HG02763 (cell line): ENCODE measurements around the gene SHTN1.

Source experiments
- ATAC-seq: cut with Tn5 transposase; IDR thresholded peaks from one replicate; pipeline ENCODE4 v1.9.1; 2021; ENCODE audit warnings: mild to moderate bottlenecking, moderate library complexity; ENCODE audit not compliant: unreplicated experiment

SHTN1 gene

GRCh38 chr10:116877391-116877790 lies 127.6 kb downstream of the SHTN1 start:
- ATAC-seq, result no peak

DNA sequence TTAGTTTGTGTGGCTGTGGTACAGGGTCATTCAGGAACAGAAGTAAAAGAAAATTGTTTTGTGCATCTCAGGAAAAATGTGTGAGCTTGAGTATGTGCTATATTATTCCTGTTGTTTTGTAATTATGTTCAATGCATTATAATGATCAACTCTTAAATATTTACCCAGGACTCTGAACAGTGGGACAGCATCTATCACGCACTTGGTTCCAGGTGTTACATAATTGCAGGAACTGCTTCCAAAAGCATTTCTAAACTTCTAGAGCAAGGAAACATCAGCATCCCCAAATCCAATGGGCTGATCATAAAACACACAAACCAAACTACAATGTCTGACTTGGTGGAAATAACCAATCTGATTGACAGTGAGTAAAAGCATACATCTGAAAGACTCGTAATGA lies 129.1 kb downstream of the SHTN1 start:
- no peak for ATAC-seq

DNA sequence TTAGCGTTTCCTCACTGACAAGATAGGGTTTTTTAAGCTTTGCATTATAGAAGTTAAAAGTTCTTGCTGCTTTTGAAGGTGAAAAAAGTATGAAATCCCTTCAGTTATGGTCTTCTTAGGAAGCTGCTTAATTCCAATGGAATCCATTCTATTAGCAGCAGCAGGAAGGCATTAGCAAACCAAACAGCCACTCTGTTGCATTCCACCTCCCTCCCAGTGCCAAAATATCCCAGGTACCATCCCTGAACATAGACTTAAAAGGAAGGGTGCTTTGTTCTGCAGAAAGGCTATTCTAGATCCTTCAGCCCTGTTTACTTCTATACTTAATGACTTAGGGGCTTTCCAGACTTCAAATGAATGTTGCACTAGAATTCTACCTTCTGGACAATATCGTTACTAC lies 131.9 kb downstream of the SHTN1 start:
- no peak for ATAC-seq

GRCh38 chr10:116870949-116871348 lies 134.0 kb downstream of the SHTN1 start:
- no peak for ATAC-seq

DNA sequence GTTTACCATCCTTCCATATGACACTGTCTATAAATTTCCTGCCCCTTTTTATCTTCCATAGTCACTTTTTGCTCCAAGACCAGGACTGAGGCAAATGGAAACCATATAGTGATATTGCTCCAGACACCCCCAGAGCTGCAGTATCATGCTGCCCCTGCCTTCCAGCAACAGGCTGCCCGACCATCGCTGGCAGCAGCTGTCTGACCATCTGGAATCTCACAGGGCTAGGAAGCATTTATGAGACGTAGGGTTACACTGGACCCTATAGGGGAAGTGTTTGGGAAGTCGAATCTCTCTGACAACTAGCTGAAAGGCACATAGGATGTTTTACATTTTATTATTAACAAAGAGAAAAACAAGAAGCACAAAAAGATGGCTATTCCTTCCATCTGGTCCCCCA lies 136.3 kb downstream of the SHTN1 start:
- ATAC-seq, result no peak

DNA sequence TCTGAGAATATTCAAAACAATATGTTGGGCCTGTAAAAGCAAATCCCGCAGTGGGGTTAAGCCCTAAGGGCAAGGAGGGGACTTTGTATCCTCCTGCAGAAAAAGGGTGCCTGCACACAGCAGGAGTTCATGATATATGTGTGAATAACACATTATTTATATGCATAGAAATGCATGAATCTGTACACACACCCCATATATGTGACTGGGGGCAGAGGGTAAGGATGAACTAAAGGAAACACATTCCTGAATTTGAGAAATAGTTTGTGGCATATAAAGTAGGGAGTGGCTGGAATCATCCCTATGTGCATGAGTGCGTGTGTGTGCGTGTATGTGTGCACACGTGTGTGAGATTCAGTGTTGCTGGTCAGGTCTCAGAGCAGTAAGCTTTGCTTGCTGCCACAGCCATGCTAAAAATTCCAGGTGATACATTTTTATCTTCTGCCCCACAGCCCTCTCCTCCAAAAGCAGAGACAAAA lies 136.8 kb downstream of the SHTN1 start:
- no peak for ATAC-seq

DNA sequence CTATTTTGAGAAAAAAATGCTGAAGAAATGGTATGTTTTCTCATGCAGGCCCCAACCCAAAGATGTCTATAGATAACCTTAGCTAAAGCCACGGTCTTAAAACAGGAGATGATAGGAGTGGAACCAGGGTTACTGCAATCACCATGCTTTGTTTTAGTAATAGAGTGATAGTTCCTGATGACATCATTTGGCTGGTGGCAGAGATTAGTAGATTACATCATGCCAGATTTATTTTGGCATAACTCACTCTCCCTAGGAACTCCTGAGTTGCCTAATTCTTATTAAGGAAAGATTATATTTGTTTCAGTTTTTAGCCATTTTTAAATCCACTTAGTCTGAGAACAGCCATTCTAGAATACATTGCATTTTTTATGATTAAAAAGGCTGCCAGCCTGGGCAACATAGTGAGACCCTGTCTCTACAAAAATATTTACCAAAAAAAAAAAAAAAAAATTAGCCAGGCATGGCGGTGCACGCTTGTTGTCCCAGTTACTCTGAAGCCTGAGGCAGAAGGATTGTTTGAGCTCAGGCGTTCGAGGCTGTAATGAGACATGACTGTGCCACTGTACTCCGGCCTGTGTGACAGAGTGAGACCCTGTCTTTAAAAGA lies 137.9 kb downstream of the SHTN1 start:
- no peak for ATAC-seq

GRCh38 chr10:116866066-116866465 lies 138.9 kb downstream of the SHTN1 start:
- ATAC-seq, result no peak

- no peak for ATAC-seq
Observed at GRCh38 chr10:116864436-116864835, 140.6 kb downstream of the SHTN1 start.

- no peak for ATAC-seq
Observed at GRCh38 chr10:116861796-116862195, 143.2 kb downstream of the SHTN1 start.

- no peak for ATAC-seq
Observed at GRCh38 chr10:116857156-116857555, 147.8 kb downstream of the SHTN1 start.

- no peak for ATAC-seq
Observed at GRCh38 chr10:116853701-116854100, 151.3 kb downstream of the SHTN1 start.

GRCh38 chr10:116853287-116853686 lies 151.7 kb downstream of the SHTN1 start:
- ATAC-seq, result no peak

DNA sequence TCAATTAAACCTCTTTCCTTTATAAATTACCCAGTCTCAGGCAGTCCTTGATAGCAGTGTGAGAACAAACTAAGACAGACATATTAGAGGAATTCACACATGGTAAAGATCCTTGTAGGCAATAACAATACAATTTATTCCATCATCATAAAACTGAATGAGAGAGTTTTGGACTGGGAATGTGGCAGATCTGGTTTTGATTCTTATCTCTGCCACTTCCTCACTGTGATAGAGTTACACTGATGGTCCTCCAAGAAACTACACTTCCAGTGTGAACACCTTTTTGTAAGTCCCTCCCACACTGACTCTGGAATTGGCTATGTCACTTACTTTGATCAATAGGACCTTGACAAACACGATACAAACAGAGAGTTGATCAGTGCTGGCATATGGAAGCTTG lies 152.7 kb downstream of the SHTN1 start:
- no peak for ATAC-seq

DNA sequence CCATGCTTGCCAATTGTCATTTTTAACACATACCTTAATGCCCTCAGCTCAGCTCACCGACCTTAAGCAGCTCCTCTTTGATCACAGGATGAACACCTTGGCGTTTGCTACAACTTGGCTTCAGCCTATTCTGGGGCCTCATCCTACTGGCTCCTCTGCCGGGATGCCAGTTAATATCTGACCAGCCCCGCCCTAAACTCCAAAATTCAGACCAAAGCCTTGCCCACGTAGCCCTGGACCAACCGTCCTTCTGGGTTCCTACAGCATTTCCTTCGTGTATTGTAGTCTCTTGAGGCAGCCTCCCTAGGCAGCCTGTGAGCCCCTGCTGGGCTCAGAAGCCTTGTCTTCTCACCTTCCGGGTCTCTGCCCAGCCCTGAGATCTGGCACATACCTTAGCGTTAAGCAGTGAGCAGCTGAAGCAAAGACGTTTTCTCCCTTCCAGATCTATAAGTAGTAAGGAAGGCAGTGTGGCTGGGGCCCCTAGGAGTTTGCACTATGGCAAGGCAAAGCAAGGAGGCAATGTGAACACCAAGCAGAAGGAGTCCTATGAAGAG lies 154.9 kb downstream of the SHTN1 start:
- ATAC-seq, result no peak

DNA sequence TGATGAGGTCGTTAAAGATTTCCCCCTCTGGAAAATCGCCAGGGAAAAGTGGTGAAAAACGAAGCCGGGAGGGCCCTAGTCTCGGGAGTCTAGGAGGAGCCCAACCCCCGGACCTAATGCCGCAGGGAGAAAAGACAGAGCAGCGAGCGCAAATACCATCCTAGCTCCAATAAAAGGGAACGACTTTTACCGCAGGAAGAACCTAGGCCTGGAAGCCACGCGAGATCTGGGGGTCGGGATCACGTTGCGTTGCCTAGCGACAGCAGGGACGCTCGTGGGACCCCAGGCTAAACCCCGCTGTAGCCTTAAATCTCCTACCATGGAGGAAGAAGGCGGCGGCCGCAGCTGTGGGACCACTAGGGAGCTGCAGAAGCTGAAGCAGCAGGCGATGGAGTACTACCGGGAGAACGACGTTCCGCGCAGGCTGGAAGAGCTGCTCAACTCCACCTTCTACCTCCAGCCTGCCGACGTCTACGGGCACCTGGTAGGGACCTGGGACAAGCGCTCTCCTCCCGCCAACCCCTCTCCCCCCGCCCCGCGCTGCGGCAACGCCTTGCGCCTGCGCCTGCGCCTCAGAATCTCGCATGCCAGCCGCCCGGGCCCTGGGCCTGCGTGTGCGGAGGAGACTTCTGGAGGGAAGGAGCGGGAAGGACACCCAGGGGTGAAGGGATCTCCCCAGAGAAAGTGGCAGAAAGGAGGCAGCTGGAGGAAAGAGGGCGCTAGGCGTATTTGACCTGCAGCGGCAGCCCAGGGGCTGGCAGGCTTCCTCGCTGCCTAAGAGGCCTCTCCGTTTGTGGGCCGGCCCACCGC lies 155.5 kb downstream of the SHTN1 start, which contains the start of gene ENO4:
Gene ENO4 (plus strand): TSS at position 252 of the 810 bp plus-strand sequence. CDS start 68 bp downstream, at position 320.
- peak; percentile 60 for ATAC-seq

DNA sequence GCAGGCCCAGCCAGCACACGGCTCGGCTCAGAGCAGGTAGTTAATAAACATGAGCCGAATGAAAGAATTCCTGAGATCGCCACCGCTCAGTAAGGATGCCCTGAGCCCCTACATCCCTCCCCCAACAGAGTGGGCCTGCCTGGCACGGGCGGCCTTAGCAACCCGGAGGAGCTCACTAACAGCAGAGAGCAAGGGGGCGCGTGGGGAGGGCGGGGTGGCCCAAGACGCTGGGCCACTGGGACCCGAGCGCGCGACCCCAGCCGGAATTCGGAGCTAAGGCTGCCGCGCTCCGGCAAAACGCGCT lies 156.1 kb downstream of the SHTN1 start:
- ATAC-seq, result no peak

DNA sequence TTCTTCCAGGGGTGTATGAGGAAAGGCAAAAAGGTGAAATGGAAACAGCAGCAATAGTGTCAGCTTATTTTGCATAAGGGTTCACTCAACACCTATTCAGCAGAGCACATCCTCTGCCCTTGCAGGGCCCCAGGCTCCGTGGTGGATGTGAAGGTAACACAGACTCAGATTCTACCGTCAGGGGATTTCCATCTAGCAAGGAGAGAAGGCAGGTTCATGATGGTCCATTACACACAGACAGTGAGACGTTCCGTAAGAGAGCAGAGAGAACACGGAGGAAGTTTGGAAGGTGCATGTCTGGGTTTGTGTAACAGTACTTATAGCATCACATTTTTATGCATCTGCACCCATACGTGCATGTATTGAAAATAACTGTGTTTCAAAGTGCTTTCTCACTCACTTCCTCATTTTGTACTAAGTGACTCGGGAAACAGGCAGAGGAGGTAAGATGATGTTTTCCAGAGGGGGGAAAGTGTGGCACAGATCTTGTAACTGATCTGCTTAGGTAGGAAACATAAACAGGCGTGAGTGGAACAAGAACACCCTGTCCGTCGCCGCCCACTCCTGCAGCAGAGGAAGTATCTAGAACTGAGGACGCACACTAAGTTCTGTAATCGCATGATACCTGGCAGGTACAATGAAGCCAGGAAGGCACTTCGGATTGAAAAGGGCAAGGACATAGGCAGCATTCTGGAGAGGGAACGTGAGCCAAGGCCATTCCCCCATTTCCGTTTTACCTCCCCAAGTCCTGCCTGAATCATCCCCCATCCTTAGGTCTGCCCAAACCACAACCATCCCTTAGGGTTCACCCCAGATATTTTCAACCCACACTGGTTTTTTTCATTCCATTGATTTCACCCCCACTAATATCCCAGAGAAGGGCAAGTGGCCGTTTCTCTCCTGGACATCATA lies 156.7 kb downstream of the SHTN1 start:
- ATAC-seq, result peak; percentile 70

DNA sequence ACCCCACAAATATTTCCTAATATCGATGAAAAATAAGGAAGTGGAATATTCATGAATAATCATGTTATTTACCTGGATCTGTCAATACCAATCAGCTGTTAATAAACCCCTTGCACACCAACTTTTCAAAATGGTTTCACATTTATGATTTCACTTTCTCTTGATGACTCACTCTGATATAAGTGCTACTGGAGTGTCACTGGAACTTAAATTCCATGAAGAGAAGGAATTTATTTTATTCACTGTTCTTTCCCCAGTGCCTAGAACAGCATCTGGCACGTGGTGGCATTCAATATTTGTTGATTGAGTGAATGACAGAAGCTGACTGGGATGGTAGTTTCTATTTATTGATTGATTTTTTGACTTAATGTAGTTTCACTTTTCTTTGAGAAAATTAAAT lies 159.2 kb downstream of the SHTN1 start:
- no peak for ATAC-seq

DNA sequence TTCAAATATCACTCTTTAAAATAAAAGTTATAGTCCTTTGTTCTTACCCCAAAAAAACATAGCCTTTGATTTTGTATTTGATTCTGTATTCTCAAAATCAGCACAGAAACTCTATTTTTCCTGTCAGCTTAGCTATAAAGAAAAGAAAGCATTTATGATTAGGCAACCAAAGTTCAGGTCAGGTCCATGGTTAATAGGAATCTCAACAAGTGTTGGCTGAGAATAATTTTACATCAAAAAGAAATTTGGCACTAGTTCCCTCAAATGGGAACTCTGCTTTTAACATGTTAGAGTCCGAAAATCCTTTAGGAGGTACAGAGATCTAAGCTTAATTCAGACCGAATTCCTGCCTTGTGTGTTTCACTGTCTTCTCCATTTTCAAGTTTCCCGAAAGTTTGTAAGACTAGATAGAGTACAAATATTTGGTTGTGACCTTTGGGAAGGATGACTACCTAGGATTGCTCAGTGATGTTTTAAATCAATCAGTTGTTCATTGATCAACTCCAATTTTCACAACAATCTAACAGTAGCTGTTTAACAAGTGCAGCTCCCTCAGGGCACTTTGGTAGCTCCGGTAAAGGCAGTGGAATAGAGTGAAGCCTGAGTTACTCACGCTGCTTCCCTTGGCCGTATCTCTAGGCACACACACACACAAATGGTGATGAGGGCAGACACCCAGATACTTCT lies 164.5 kb downstream of the SHTN1 start:
- no peak for ATAC-seq
